Neural progenitor cell (in vitro differentiated cells): ENCODE data around the gene FAM163B. TPM values are rescaled to one million over a fixed set of nuclear protein-coding genes. Genes with fewer than 3 reads are reported as not detected.

Experiments used
- DNase-seq: peaks from one replicate; pipeline ENCODE4 v3.0.0-alpha.2; 2016; ENCODE audit warnings: low spot score
- H2AFZ ChIP-seq: fragments of 200-600 bp; sonication (generic); replicated peaks from 2 replicates; pipeline ENCODE4 v1.6.1; 2016; ENCODE audit warnings: antibody characterized with exemption
- H3F3A ChIP-seq: fragments of 200-600 bp; sonication (generic); 2 replicates; pipeline ENCODE4 v1.6.1; 2016; ENCODE audit warnings: antibody characterized with exemption, low read depth
- H3K27ac ChIP-seq: fragments of 200-600 bp; sonication (generic); 2 replicates; pipeline ENCODE4 v1.5.1; 2016; ENCODE audit warnings: mild to moderate bottlenecking
- H3K27me3 ChIP-seq: fragments of 200-600 bp; sonication (generic); 2 replicates; pipeline ENCODE4 v1.6.1; 2016; ENCODE audit warnings: mild to moderate bottlenecking, moderate library complexity
- H3K36me3 ChIP-seq: fragments of 200-600 bp; sonication (generic); 2 replicates; pipeline ENCODE4 v1.5.1; 2016
- H3K4me1 ChIP-seq: fragments of 200-600 bp; sonication (generic); 2 replicates; pipeline ENCODE4 v1.6.1; 2016; ENCODE audit warnings: mixed run types
- H3K4me2 ChIP-seq: fragments of 200-600 bp; sonication (generic); 2 replicates; pipeline ENCODE4 v1.6.1; 2016
- H3K4me3 ChIP-seq: fragments of 200-600 bp; sonication (generic); 2 replicates; pipeline ENCODE4 v1.5.1; 2016
- H3K79me2 ChIP-seq: fragments of 200-600 bp; sonication (generic); 2 replicates; pipeline ENCODE4 v1.6.1; 2016; ENCODE audit warnings: low read depth
- H3K9ac ChIP-seq: fragments of 200-600 bp; sonication (generic); 2 replicates; pipeline ENCODE4 v1.6.1; 2016
- H3K9me3 ChIP-seq: fragments of 200-600 bp; sonication (generic); 2 replicates; pipeline ENCODE4 v1.5.1; 2016; ENCODE audit warnings: low read depth
- H4K20me1 ChIP-seq: fragments of 200-600 bp; sonication (generic); 2 replicates; pipeline ENCODE4 v1.6.1; 2016; ENCODE audit warnings: low read depth
- H3K27ac Mint-ChIP-seq: 3 replicates; pipeline ENCODE4 v1.8.0; 2021; ENCODE audit warnings: mixed read lengths
- H3K27me3 Mint-ChIP-seq: 2 replicates; pipeline ENCODE4 v1.8.0; 2022; ENCODE audit warnings: low read depth, mild to moderate bottlenecking, inconsistent platforms, moderate library complexity, mixed read lengths; ENCODE audit not compliant: insufficient read depth
- H3K36me3 Mint-ChIP-seq: 3 replicates; pipeline ENCODE4 v1.8.0; 2021; ENCODE audit warnings: mixed read lengths
- H3K4me1 Mint-ChIP-seq: 3 replicates; pipeline ENCODE4 v1.8.0; 2021; ENCODE audit warnings: mixed read lengths
- H3K4me3 Mint-ChIP-seq: 3 replicates; pipeline ENCODE4 v1.8.0; 2021; ENCODE audit warnings: mild to moderate bottlenecking, moderate library complexity, mixed read lengths
- H3K9me3 Mint-ChIP-seq: 3 replicates; pipeline ENCODE4 v1.8.0; 2020; ENCODE audit warnings: mixed read lengths
- CTCF ChIP-seq: fragments of 200-600 bp; sonication (generic); IDR thresholded peaks from 2 replicates; pipeline ENCODE4 v1.5.1; 2017; ENCODE audit warnings: antibody characterized with exemption, mild to moderate bottlenecking
- EZH2 ChIP-seq: fragments of 200-600 bp; sonication (generic); IDR thresholded peaks from 2 replicates; pipeline ENCODE4 v1.6.1; 2017; ENCODE audit warnings: antibody characterized with exemption, mild to moderate bottlenecking, moderate library complexity
- EZH2phosphoT487 ChIP-seq: fragments of 200-600 bp; sonication (generic); IDR thresholded peaks from 2 replicates; pipeline ENCODE4 v1.6.1; 2017; ENCODE audit warnings: antibody characterized with exemption
- total RNA-seq: library from RNA; depleted of rRNA; stranded (reverse); fragments of >200 nt; gene quantifications from 2 replicates; pipeline ENCODE4 v1.2.3, GENCODE V29; 2015; ENCODE audit warnings: low replicate concordance

Gene FAM163B
- total RNA-seq, 1 donor from 2014 or later: not detected

GRCh38 chr9:133650026-133650425, 40.8 kb upstream of the FAM163B start:
- TF ChIP-seq EZH2phosphoT487 (no peak), CTCF (no peak), EZH2 (no peak)
- Histone ChIP-seq H3K27ac (no peak overlapping the region), H3K4me2 (no peak overlapping the region), H3K9ac (no peak overlapping the region), H2AFZ (no peak overlapping the region), H3K36me3 (no peaks in the 10 kb centered on the region), H3K79me2 (no peaks in the 10 kb centered on the region), H3K4me3 (no peak overlapping the region), H3K27me3 (peaks cover 8% of the 10 kb centered on the region), H3K4me1 (peaks cover 8% of the 10 kb centered on the region), H3K9me3 (no peaks in the 10 kb centered on the region), H3F3A (no peaks in the 10 kb centered on the region), H4K20me1 (no peaks in the 10 kb centered on the region)
- H3K27ac Mint-ChIP-seq: no peak overlapping the region
- H3K27me3 Mint-ChIP-seq: peaks cover 7% of the 10 kb centered on the region
- DNase-seq: no peak
- no peaks in the 10 kb centered on the region for H3K9me3 Mint-ChIP-seq
- peaks cover 8% of the 10 kb centered on the region for H3K4me1 Mint-ChIP-seq
- H3K4me3 Mint-ChIP-seq: no peak overlapping the region
- no peaks in the 10 kb centered on the region for H3K36me3 Mint-ChIP-seq

GRCh38 chr9:133649194-133649593, 40.0 kb upstream of the FAM163B start:
- H3K27ac ChIP-seq: no peak overlapping the region
- no peaks in the 10 kb centered on the region for H3K36me3 ChIP-seq
- no peak overlapping the region for H3K4me3 ChIP-seq
- peaks cover 11% of the 10 kb centered on the region for H3K27me3 Mint-ChIP-seq
- peaks cover 8% of the 10 kb centered on the region for H3K4me1 ChIP-seq
- H3K36me3 Mint-ChIP-seq: no peaks in the 10 kb centered on the region
- H3F3A ChIP-seq: no peaks in the 10 kb centered on the region
- no peaks in the 10 kb centered on the region for H3K9me3 Mint-ChIP-seq
- no peak for DNase-seq
- H3K9ac ChIP-seq: no peak overlapping the region
- no peaks in the 10 kb centered on the region for H3K9me3 ChIP-seq
- no peak overlapping the region for H3K4me2 ChIP-seq
- TF ChIP-seq EZH2 (no peak), CTCF (no peak), EZH2phosphoT487 (no peak)
- H3K27ac Mint-ChIP-seq: no peak overlapping the region
- H4K20me1 ChIP-seq: no peaks in the 10 kb centered on the region
- no peaks in the 10 kb centered on the region for H3K79me2 ChIP-seq
- H3K4me3 Mint-ChIP-seq: no peak overlapping the region
- H2AFZ ChIP-seq: no peak overlapping the region
- H3K27me3 ChIP-seq: no peaks in the 10 kb centered on the region
- H3K4me1 Mint-ChIP-seq: peaks cover 8% of the 10 kb centered on the region

- Mint-ChIP-seq H3K36me3 (no peaks in the 10 kb centered on the region), H3K9me3 (no peaks in the 10 kb centered on the region), H3K4me1 (peaks cover 8% of the 10 kb centered on the region), H3K27me3 (peaks cover 11% of the 10 kb centered on the region), H3K4me3 (no peak overlapping the region), H3K27ac (peak overlapping the region; percentile 50)
- Histone ChIP-seq H3K9me3 (no peaks in the 10 kb centered on the region), H3K4me3 (no peak overlapping the region), H3K4me1 (peaks cover 8% of the 10 kb centered on the region), H3K27ac (no peak overlapping the region), H3K27me3 (no peaks in the 10 kb centered on the region), H3K4me2 (no peak overlapping the region), H3K9ac (no peak overlapping the region), H3F3A (no peaks in the 10 kb centered on the region), H4K20me1 (no peaks in the 10 kb centered on the region), H3K36me3 (no peaks in the 10 kb centered on the region), H3K79me2 (no peaks in the 10 kb centered on the region), H2AFZ (no peak overlapping the region)
- no peak for DNase-seq
- TF ChIP-seq EZH2phosphoT487 (no peak), CTCF (no peak), EZH2 (no peak)
Measured at GRCh38 chr9:133647765-133648469, 38.7 kb upstream of the FAM163B start.
